HepG2 (cell line): ENCODE data around the gene RIMOC1. TPM values are rescaled to one million over a fixed set of nuclear protein-coding genes. Genes with fewer than 3 reads are reported as not detected.

Experiments used
- CHD2 ChIP-seq: IDR thresholded peaks from 2 replicates; pipeline ENCODE4 v1.6.1; 2011; ENCODE audit warnings: low read depth, low read length, improper control_type of control experiment
- ELF3 ChIP-seq: IDR thresholded peaks from 2 replicates; pipeline ENCODE4 v1.6.1; 2016; ENCODE audit warnings: missing genetic modification reagents, missing compliant biosample characterization
- HNF1B ChIP-seq: sonication (generic); formaldehyde crosslinking; IDR thresholded peaks from 2 replicates; pipeline ENCODE4 v1.5.1; 2020; ENCODE audit warnings: mild to moderate bottlenecking, moderate library complexity, missing genetic modification reagents
- KLF9 ChIP-seq: IDR thresholded peaks from 2 replicates; pipeline ENCODE4 v1.6.1; 2016; ENCODE audit warnings: low read depth
- MEIS2 ChIP-seq: sonication (generic); formaldehyde crosslinking; IDR thresholded peaks from 2 replicates; pipeline ENCODE4 v1.9.0; 2021; ENCODE audit warnings: mild to moderate bottlenecking, missing genetic modification reagents
- NCOA5 ChIP-seq: sonication (generic); formaldehyde crosslinking; IDR thresholded peaks from 2 replicates; pipeline ENCODE4 v1.4.0; 2020; ENCODE audit warnings: missing genetic modification reagents
- NCOR1 ChIP-seq: fragments of 200-600 bp; sonication (generic); IDR thresholded peaks from 2 replicates; pipeline ENCODE4 v1.7.0; 2017; ENCODE audit warnings: antibody characterized with exemption, low read length, borderline replicate concordance
- NFYC ChIP-seq: IDR thresholded peaks from 2 replicates; pipeline ENCODE4 v1.6.1; 2016; ENCODE audit warnings: missing genetic modification reagents, missing compliant biosample characterization
- XBP1 ChIP-seq: sonication (generic); formaldehyde crosslinking; IDR thresholded peaks from 2 replicates; pipeline ENCODE4 v1.5.0; 2020; ENCODE audit warnings: missing genetic modification reagents
- ZBTB33 ChIP-seq: sonication (generic); formaldehyde crosslinking; IDR thresholded peaks from 2 replicates; pipeline ENCODE4 v1.4.0; 2020; ENCODE audit warnings: missing genetic modification reagents
- ZFP36L2 ChIP-seq: sonication (generic); formaldehyde crosslinking; IDR thresholded peaks from 2 replicates; pipeline ENCODE4 v1.4.0; 2020; ENCODE audit warnings: missing genetic modification reagents
- ZNF496 ChIP-seq: sonication (generic); formaldehyde crosslinking; IDR thresholded peaks from 2 replicates; pipeline ENCODE4 v1.8.1; 2023; ENCODE audit warnings: mild to moderate bottlenecking, moderate library complexity, missing genetic modification reagents; ENCODE audit not compliant: insufficient replicate concordance
- ZNF574 ChIP-seq: sonication (generic); formaldehyde crosslinking; IDR thresholded peaks from 2 replicates; pipeline ENCODE4 v1.4.0; 2020; ENCODE audit warnings: missing genetic modification reagents
- ZNF577 ChIP-seq: sonication (generic); formaldehyde crosslinking; IDR thresholded peaks from 2 replicates; pipeline ENCODE4 v1.4.0; 2020; ENCODE audit warnings: mild to moderate bottlenecking, low read depth, missing genetic modification reagents, borderline replicate concordance
- ZNF766 ChIP-seq: sonication (generic); formaldehyde crosslinking; IDR thresholded peaks from 2 replicates; pipeline ENCODE4 v1.5.0; 2020; ENCODE audit warnings: missing genetic modification reagents, borderline replicate concordance
- ZNF781 ChIP-seq: sonication (generic); formaldehyde crosslinking; IDR thresholded peaks from 2 replicates; pipeline ENCODE4 v1.5.1; 2020; ENCODE audit warnings: borderline replicate concordance, mild to moderate bottlenecking, missing genetic modification reagents; ENCODE audit errors: not compliant biosample characterization
- ZNF816 ChIP-seq: sonication (generic); formaldehyde crosslinking; IDR thresholded peaks from 2 replicates; pipeline ENCODE4 v1.8.0; 2022; ENCODE audit warnings: missing genetic modification reagents, mild to moderate bottlenecking, borderline replicate concordance
- polyA plus RNA-seq, 8 experiments: library from polyadenylated mRNA; depleted of rRNA in 3 of 8; stranded (reverse) in 7 of 8; unstranded in 1 of 8; fragments of >200 nt; fragmentation: Illumina TruSeq in 4 of 8; extraction: Trizol in 4 of 8; gene quantifications; 2 replicates each; pipeline versions ENCODE4 v1.2.1 to v1.2.3, GENCODE V29; 2011 to 2016; ENCODE audit warnings: low read depth in 4 of 8, missing spikeins in 1 of 8, mixed read lengths in 1 of 8; ENCODE audit not compliant: insufficient read depth in 1 of 8
- total RNA-seq, 5 experiments: library from RNA; depleted of rRNA; stranded (reverse); fragments of >200 nt; fragmentation: Illumina TruSeq; extraction: Trizol; gene quantifications; 2 replicates each; pipeline ENCODE4 v1.2.3, GENCODE V29; 2016; ENCODE audit warnings: low read depth in 1 of 5
- TF ChIP-seq, protein P1 (sequence below): sonication (generic); formaldehyde crosslinking; IDR thresholded peaks from 2 replicates; pipeline ENCODE4 v1.8.1; 2023; ENCODE audit warnings: mild to moderate bottlenecking, inconsistent platforms, moderate library complexity, missing genetic modification reagents, borderline replicate concordance
- TF ChIP-seq, protein P2 (sequence below): IDR thresholded peaks from 2 replicates; pipeline ENCODE4 v1.6.1; 2016; ENCODE audit warnings: low read depth, control low read depth

Gene RIMOC1
- total and polyA plus RNA-seq, 2 of the 13 experiments (the other 11 are each of a cell fraction or from before 2014, with no cell fraction given), result 16.3 to 16.9 TPM

- peak; percentile 42; the same call in 1 of the 2 replicates for TF ChIP-seq MEIS2
- TF ChIP-seq, protein P1, sequence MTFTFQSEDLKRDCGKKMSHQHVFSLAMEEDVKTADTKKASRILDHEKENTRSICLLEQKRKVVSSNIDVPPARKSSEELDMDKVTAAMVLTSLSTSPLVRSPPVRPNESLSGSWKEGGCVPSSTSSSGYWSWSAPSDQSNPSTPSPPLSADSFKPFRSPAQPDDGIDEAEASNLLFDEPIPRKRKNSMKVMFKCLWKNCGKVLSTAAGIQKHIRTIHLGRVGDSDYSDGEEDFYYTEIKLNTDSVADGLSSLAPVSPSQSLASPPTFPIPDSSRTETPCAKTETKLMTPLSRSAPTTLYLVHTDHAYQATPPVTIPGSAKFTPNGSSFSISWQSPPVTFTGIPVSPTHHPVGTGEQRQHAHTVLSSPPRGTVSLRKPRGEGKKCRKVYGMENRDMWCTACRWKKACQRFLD, result peak; percentile 34; the same call in 1 of the 2 replicates
- TF ChIP-seq ZFP36L2 (CRISPR knock-in tag), result 0 out of 2 replicates have a peak, but pooled peaks have one; percentile 46
- peak; percentile 70 for TF ChIP-seq ZNF781 (CRISPR knock-in tag)
- 0 out of 2 replicates have a peak, but pooled peaks have one; percentile 50 for TF ChIP-seq XBP1 (CRISPR knock-in tag)
- TF ChIP-seq NCOR1, result peak; percentile 53; the same call in 1 of the 2 replicates
- peak; percentile 94 for TF ChIP-seq NFYC (CRISPR knock-in tag)
- TF ChIP-seq ELF3 (CRISPR knock-in tag), result peak; percentile 92
- TF ChIP-seq, protein P2, sequence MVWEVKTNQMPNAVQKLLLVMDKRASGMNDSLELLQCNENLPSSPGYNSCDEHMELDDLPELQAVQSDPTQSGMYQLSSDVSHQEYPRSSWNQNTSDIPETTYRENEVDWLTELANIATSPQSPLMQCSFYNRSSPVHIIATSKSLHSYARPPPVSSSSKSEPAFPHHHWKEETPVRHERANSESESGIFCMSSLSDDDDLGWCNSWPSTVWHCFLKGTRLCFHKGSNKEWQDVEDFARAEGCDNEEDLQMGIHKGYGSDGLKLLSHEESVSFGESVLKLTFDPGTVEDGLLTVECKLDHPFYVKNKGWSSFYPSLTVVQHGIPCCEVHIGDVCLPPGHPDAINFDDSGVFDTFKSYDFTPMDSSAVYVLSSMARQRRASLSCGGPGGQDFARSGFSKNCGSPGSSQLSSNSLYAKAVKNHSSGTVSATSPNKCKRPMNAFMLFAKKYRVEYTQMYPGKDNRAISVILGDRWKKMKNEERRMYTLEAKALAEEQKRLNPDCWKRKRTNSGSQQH (CRISPR knock-in tag), result 0 out of 2 replicates have a peak, but pooled peaks have one; percentile 38
- TF ChIP-seq CHD2, result no peak; the same call in 1 of the 2 replicates
- TF ChIP-seq ZNF816 (CRISPR knock-in tag), result 0 out of 2 replicates have a peak, but pooled peaks have one; percentile 63
- TF ChIP-seq KLF9 (CRISPR knock-in tag), result no peak
- no peak for TF ChIP-seq ZNF766 (CRISPR knock-in tag)
- TF ChIP-seq ZNF574 (CRISPR knock-in tag), result peak; percentile 82
- TF ChIP-seq ZNF496 (CRISPR knock-in tag), result no peak
- peak; percentile 16; the same call in 1 of the 2 replicates for TF ChIP-seq ZBTB33 (CRISPR knock-in tag)
- no peak for TF ChIP-seq ZNF577 (CRISPR knock-in tag)
- no peak for TF ChIP-seq NCOA5 (CRISPR knock-in tag)
- TF ChIP-seq HNF1B (CRISPR knock-in tag), result peak; percentile 57; the same call in 1 of the 2 replicates
Observed at GRCh38 chr5:41903892-41904799, at the start of gene RIMOC1 (continued).
